OCI-LY7 (cell line): ENCODE data around the gene NAV2. TPM values are rescaled to one million over a fixed set of nuclear protein-coding genes. Genes with fewer than 3 reads are reported as not detected.

ENCODE experiments used
- BruUV-seq: library from RNA; stranded (reverse); fragments of 400-500 nt; replicated peaks from 2 replicates; lab custom pipeline; 2021; lab: Mats Ljungman, UMichigan
- CTCF ChIA-PET: fragments of 300-600 bp; sonication (Branson Sonifier 250); formaldehyde crosslinking; loops from one replicate; lab custom pipeline; 2022; ENCODE audit warnings: antibody characterized with exemption; ENCODE audit not compliant: unreplicated experiment; lab: Charles Lee
- POLR2A ChIA-PET: fragments of 300-600 bp; sonication (Branson Sonifier 250); formaldehyde crosslinking; loops from one replicate; lab custom pipeline; 2022; ENCODE audit warnings: antibody characterized with exemption; lab: Charles Lee
- DNase-seq: peaks from one replicate; pipeline ENCODE4 v3.0.0-alpha.2; 2015; ENCODE audit warnings: low spot score
- H2AFZ ChIP-seq: fragments of 200-600 bp; sonication (generic), shearing (Covaris generic); 2 replicates; pipeline ENCODE4 v1.6.1; 2014; ENCODE audit warnings: mild to moderate bottlenecking, antibody characterized with exemption, low read length, moderate library complexity
- H3K27ac ChIP-seq: fragments of 200-600 bp; sonication (generic); 2 replicates; pipeline ENCODE4 v1.5.1; 2014; ENCODE audit warnings: mixed run types, low read depth, mild to moderate bottlenecking, moderate library complexity, low read length, inconsistent platforms; ENCODE audit not compliant: poor library complexity, severe bottlenecking
- H3K36me3 ChIP-seq: fragments of 200-600 bp; sonication (generic); 2 replicates; pipeline ENCODE4 v1.6.1; 2014; ENCODE audit warnings: mild to moderate bottlenecking, antibody characterized with exemption, low read length, moderate library complexity, mixed read lengths; ENCODE audit not compliant: insufficient read depth
- H3K4me1 ChIP-seq: fragments of 200-600 bp; sonication (generic); 2 replicates; pipeline ENCODE4 v1.5.1; 2014; ENCODE audit warnings: mild to moderate bottlenecking, low read length; ENCODE audit not compliant: insufficient read depth, poor library complexity, severe bottlenecking
- H3K4me2 ChIP-seq: fragments of 200-600 bp; sonication (generic); 2 replicates; pipeline ENCODE4 v1.6.1; 2014; ENCODE audit warnings: mild to moderate bottlenecking, low read length
- H3K4me3 ChIP-seq: fragments of 200-600 bp; sonication (generic); 2 replicates; pipeline ENCODE4 v1.5.1; 2014; ENCODE audit warnings: mild to moderate bottlenecking, low read depth, low read length; ENCODE audit not compliant: poor library complexity, severe bottlenecking
- H3K79me2 ChIP-seq: fragments of 200-600 bp; sonication (generic); 2 replicates; pipeline ENCODE4 v1.6.1; 2016; ENCODE audit warnings: low read depth, mild to moderate bottlenecking, low read length, moderate library complexity, mixed read lengths; ENCODE audit not compliant: insufficient read depth
- H3K9me2 ChIP-seq: fragments of 200-600 bp; sonication (generic); 2 replicates; pipeline ENCODE4 v1.6.1; 2016; ENCODE audit warnings: mild to moderate bottlenecking, low read length, mixed read lengths; ENCODE audit not compliant: insufficient read depth
- H3K9me3 ChIP-seq: fragments of 200-600 bp; sonication (generic); 2 replicates; pipeline ENCODE4 v1.6.1; 2014; ENCODE audit warnings: mild to moderate bottlenecking, mixed run types, low read length, mixed read lengths
- H4K20me1 ChIP-seq: fragments of 200-600 bp; sonication (generic); 2 replicates; pipeline ENCODE4 v1.6.1; 2014; ENCODE audit warnings: mild to moderate bottlenecking, antibody characterized with exemption, low read length, moderate library complexity, mixed read lengths; ENCODE audit not compliant: insufficient read depth
- CTCF ChIP-seq: fragments of 200-600 bp; sonication (generic); conservative IDR thresholded peaks from 2 replicates; pipeline ENCODE4 v1.5.1; 2014; ENCODE audit warnings: mild to moderate bottlenecking, antibody characterized with exemption, low read length, moderate library complexity, mixed read lengths
- EZH2phosphoT487 ChIP-seq: fragments of 200-600 bp; sonication (generic); IDR thresholded peaks from 2 replicates; pipeline ENCODE4 v1.6.1; 2018; ENCODE audit warnings: low read depth, borderline replicate concordance, mild to moderate bottlenecking, mixed run types, antibody characterized with exemption, low read length, moderate library complexity, mixed read lengths
- intact Hi-C: fragments of 100-400 bp; cut with micrococcal nuclease; formaldehyde crosslinking; loops from one replicate; pipeline ENCODE4 v1.10.0; 2022; ENCODE audit not compliant: unreplicated experiment
- total RNA-seq, 2 experiments: library from RNA; depleted of rRNA in 1 of 2; stranded (reverse); fragments of >200 nt in 1 of 2; shearing (Covaris generic) in 1 of 2; gene quantifications; 2 replicates each; pipeline ENCODE4 v1.2.3, GENCODE V29; 2014 to 2022

The NAV2 gene
- total RNA-seq, 2 experiments from 2014 or later = 0.06 to 0.68 TPM

GRCh38 chr11:19676475-19677380, 35.9 kb upstream of the NAV2 start:
- ChIA-PET POLR2A (no interaction called here), CTCF (no interaction called here)
- no peak for DNase-seq
- intact Hi-C loops = no loop called here
- no peak overlapping the region for H3K4me2 ChIP-seq
- no peaks in the 10 kb centered on the region for H3K9me2 ChIP-seq
- no peaks in the 10 kb centered on the region for H3K9me3 ChIP-seq
- no peaks in the 10 kb centered on the region for H4K20me1 ChIP-seq
- TF ChIP-seq CTCF (no peak), EZH2phosphoT487 (no peak)
- no peak overlapping the region for H2AFZ ChIP-seq
- H3K27ac ChIP-seq = no peak overlapping the region
- H3K4me3 ChIP-seq = no peak overlapping the region
- H3K36me3 ChIP-seq = no peaks in the 10 kb centered on the region
- no TSS peak for BruUV-seq
- H3K79me2 ChIP-seq = no peaks in the 10 kb centered on the region
- H3K4me1 ChIP-seq = no peaks in the 10 kb centered on the region

DNA sequence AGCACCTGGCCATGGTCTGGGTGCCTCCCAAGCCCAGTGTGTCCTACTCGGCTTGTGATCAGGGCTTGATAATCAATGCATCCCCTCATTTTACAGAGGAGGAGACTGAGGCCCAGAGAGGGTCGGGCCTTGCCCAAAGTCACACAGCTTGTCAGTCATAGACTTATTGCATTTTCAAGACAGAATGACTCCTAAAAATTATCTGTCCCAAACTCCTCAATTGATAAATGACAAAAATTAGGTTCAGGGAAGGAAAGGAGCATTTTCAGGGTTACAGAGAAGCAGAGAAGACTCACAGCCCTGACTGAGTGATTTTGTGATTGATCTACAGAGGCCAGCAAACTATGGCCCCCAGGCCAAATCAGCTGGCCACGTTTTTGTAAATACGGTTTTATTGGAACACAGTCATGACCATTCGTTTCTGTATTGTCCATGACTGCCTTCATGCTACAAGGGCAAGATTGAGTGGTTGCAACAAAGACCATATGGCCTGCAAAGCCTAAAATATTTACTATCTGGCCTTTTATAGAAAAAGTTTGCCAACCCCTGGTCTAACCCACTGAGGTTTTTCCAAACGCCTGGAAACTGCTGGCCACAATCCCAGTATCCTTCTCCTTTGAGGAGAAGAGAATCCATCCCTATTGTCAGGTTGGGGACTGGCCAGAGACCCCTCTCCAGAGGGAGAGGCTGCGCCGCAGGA, 35.1 kb upstream of the NAV2 start:
- Histone ChIP-seq H3K79me2 (no peaks in the 10 kb centered on the region), H4K20me1 (no peaks in the 10 kb centered on the region), H2AFZ (no peak overlapping the region), H3K4me3 (no peak overlapping the region), H3K4me1 (no peaks in the 10 kb centered on the region), H3K9me3 (no peaks in the 10 kb centered on the region), H3K27ac (no peak overlapping the region), H3K9me2 (no peaks in the 10 kb centered on the region), H3K36me3 (no peaks in the 10 kb centered on the region), H3K4me2 (no peak overlapping the region)
- BruUV-seq = no TSS peak
- ChIA-PET POLR2A (no interaction called here), CTCF (no interaction called here)
- TF ChIP-seq CTCF (no peak), EZH2phosphoT487 (no peak)
- intact Hi-C loops = no loop called here
- DNase-seq = no peak
